GM21717 (cell line): Measurements from ENCODE around the gene KLHL29.

Source experiments
- ATAC-seq: cut with Tn5 transposase; IDR thresholded peaks from one replicate; pipeline ENCODE4 v1.9.1; 2021; ENCODE audit warnings: mild to moderate bottlenecking, moderate library complexity; ENCODE audit not compliant: unreplicated experiment

Gene KLHL29

DNA sequence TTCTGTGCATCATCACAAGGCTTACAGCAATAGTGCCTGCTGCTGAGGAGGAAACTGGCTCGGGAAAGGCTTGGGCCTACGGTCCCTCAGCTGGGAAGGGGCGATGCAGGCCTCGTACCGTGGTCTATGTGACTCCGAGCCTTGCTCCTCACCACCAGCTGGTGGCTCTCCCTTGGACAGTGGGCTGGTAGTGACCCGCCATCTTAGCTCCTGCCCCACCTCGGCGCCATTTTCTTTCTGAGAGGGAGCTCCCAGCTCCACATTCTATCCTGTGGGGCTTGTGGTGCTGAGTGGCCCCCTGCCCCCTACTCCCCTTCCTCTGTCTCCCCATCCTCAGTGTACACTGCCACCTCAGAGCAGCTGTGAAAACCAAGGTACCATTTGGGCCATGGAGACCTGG is 255.7 kb downstream of the KLHL29 start:
- ATAC-seq, result no peak

GRCh38 chr2:23642516-23642915 is 257.5 kb downstream of the KLHL29 start:
- ATAC-seq, result no peak

DNA sequence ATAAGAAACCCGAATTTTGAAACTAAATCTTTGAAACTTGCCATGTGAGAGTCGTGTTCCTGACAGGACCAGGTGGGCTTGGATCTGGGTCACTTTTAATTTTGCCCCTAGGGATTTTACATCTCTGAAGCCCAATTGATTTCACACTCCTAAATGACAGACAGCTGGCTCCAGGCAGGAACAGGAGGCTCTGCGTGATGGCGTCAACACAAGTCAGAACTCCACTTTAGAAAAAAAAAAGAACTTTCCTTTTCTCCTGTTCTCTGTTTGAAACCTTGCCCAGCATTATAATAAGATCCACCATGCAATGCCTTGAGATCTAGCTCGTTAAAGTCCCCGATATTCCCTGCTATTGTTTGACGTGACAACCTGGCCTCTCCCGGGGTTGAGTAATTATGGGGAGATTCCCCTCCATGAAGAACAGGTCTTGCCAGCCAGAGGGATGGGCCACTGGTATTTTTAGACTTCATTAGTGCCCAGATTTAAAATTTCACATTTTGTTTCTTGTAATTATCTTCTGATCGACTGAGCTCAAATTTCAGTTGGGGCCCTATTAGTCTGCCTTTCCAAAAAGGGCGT is 260.3 kb downstream of the KLHL29 start:
- ATAC-seq, result no peak

- no peak for ATAC-seq
Measured at GRCh38 chr2:23647563-23647962, 262.6 kb downstream of the KLHL29 start.

DNA sequence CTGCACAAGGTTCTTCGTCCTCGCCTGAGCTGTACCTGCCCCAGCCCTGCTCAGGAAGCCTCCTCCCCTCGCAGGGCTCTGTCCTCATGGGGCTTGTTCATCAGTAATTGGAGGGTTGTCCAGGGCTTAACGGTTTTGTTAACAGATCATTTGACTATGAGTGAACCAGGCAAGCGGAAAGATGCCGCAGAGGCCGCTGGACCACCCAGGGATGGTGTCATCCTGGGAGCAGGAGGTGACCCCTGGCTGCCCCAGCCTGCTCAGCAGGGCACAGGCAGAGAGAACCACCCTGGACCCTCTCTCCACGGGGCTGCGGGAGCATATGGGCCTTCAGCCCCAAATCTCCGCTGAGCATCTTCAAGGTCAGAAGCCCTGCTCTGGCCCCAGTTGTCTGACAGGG is 264.3 kb downstream of the KLHL29 start:
- ATAC-seq, result no peak

- ATAC-seq, result no peak
Measured at GRCh38 chr2:23649819-23650218, 264.8 kb downstream of the KLHL29 start.

- ATAC-seq, result no peak
Measured at GRCh38 chr2:23651187-23652080, 266.5 kb downstream of the KLHL29 start.

DNA sequence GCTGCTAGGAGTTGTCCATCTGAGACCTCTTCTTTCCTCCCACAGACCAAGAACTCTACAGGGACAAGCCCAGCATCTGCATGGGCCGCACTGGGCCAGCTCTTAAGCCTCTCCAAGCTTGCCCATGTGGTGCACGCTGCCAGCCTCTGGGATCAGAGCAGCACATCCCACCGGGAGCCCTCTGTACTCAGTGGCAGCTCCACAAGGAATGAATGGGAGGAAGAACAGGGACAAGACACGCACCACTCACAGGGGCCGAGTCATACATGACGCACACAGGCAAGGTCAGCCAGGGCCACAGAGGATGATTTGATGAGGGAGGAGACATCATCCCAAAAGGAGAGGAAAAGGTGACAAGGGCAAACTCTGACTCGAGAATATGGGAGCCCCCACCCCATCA is 268.3 kb downstream of the KLHL29 start:
- ATAC-seq, result no peak

DNA sequence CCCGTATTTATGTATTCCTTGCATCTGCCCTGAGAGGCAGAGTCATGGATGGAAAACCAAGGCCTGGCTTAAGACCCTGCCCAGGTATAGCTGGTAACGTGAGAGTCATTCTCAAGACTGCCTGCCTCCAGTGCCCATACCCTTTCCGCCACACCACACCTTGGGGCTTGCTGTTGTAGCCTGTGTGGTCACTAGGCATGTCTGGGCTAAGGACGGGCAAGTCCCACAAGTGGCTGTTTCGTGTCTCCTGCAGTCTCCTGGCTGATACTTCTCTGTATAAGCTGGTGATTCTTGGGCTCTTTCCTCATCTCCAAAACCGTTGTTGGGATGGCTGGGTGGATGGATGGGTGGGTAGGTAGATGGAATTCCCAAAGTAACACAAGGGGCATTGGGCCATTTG is 269.8 kb downstream of the KLHL29 start:
- ATAC-seq, result no peak

GRCh38 chr2:23655934-23656596 is 271.1 kb downstream of the KLHL29 start:
- ATAC-seq, result no peak

DNA sequence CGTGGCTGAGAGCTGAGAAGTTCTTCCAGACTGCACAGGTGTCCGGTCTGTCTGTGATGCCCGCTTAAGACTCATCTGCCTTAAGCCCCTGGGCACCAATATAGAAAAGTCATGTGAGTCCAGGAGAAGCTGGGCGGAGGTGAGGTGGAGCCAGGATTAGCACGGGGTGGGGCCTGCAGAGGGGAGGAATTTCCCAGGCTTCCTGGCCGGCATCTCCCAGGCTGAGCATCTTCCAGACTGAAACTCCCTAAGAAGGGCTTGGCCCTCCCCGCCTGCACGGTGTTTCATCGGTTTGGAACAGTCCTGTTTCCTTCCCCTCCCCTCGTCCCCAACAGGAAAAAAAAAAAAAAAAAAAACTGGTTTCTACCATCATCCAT is 271.6 kb downstream of the KLHL29 start:
- no peak for ATAC-seq

- ATAC-seq, result no peak
Measured at GRCh38 chr2:23657371-23657770, 272.4 kb downstream of the KLHL29 start.

DNA sequence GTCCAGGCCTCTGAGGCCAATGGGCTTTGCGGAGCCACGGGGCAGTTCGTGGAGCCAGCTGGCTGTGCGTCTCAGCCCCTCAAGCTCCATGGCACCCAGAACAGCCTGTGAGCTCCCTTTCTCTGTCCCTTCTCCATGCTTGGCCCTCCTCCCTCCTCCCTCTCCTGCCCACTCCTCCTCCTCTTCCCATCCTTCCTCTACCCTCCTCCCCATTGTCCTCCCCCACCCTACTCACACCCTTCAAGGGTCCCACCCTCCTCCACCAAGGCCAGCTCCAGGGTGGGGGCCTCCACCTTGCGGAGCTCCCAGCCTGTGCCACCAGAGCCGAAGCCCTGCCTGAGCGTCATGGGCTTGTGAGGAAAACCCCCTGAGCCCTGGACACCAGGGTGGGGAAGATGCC is 273.0 kb downstream of the KLHL29 start:
- ATAC-seq, result no peak

- no peak for ATAC-seq
Measured at GRCh38 chr2:23658466-23658942, 273.5 kb downstream of the KLHL29 start.

- no peak for ATAC-seq
Measured at GRCh38 chr2:23659328-23659727, 274.3 kb downstream of the KLHL29 start.

DNA sequence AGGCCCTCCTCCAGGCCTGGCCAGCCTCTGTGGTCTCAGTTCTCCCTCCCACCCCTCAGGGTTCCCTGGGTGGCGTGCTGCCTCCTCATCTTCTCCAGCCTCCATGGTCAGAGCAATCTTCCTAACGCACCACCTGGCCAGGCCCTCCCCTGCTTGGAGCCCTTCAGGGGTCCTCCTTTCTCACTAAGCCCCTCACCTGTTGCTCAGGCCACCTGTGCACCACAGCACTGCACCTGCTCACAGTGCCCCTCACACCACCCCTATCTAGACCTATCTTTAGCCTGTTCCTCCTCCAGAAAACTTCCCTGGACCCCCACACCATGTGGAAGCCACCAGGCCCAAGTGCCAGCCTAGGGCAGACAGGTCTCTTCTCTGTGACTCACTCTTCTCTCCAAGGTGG is 274.8 kb downstream of the KLHL29 start:
- no peak for ATAC-seq

DNA sequence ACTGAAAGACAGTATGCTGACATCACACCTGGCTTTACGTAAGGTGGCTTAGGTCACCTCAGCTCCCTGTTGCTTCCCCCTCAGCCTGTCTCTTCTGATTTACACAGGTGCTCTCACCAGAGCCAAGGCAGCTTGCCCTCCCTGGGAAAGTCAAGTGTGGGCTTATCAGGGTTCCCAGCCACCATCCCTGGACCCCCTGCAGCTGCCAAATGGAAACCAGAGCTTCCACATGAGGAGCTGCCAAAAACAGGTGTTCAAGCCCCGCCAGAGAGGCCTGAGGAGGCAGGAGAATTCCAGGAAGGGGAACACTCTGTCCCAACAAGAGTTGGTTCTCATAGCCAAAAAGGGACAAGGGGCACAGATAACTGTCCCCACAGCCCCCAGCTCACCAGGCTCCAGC is 275.3 kb downstream of the KLHL29 start:
- no peak for ATAC-seq

DNA sequence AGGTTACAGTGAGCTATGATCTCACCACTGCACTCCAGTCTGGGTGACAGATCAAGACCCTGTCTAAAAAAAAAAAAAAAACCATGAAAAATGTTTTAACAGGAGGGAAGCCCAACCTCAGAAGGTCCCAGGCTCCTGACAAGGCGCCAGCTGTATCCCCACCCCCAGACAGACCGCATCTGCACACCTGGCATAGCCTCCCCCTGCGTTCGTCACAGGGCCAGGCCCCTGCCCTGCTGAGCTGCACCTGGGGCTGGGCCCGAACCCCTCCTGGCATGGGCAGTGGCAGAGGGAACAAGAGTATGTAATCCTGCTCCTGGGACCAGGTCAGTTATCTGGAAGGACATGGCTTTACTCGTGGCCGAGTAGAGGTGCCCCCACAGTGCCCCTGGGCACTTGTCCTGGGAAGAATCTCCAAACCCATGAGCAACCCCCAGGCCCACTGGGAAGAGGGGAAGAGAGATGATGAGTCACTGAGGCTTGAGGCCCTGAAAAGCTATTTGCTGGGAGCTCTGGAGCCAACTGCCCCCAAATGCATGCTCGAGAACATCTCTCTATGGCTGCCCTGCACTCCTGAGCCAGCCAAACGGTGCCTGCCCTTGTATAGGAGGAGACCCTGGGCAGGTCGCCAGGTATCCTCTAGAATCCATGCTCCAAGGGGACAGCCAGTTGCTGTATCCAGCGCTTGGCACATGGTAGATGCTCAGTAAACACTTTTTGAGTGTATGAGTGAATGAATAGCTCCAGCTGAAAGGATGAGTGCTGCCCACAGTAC is 276.5 kb downstream of the KLHL29 start:
- ATAC-seq, result no peak

DNA sequence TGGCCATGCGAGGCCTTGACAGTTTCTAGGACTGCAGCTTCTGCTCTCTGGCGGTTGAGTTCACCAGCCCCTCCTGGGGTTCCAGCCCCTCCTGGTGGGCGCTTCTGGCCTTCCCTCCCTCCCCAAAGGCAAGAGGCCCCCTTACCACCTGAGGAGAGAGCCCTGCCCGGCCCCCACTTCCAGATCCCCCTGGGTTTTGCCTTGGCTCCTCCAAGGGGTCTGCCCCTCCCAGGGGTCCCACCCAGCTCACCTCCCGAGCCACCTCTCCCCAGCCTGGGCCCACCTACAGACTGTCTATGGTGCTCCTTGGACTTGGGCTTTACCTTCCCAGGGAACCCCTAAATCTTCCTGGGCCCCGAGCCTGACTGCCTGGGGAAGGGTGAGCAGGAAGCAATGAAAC is 277.5 kb downstream of the KLHL29 start:
- no peak for ATAC-seq

DNA sequence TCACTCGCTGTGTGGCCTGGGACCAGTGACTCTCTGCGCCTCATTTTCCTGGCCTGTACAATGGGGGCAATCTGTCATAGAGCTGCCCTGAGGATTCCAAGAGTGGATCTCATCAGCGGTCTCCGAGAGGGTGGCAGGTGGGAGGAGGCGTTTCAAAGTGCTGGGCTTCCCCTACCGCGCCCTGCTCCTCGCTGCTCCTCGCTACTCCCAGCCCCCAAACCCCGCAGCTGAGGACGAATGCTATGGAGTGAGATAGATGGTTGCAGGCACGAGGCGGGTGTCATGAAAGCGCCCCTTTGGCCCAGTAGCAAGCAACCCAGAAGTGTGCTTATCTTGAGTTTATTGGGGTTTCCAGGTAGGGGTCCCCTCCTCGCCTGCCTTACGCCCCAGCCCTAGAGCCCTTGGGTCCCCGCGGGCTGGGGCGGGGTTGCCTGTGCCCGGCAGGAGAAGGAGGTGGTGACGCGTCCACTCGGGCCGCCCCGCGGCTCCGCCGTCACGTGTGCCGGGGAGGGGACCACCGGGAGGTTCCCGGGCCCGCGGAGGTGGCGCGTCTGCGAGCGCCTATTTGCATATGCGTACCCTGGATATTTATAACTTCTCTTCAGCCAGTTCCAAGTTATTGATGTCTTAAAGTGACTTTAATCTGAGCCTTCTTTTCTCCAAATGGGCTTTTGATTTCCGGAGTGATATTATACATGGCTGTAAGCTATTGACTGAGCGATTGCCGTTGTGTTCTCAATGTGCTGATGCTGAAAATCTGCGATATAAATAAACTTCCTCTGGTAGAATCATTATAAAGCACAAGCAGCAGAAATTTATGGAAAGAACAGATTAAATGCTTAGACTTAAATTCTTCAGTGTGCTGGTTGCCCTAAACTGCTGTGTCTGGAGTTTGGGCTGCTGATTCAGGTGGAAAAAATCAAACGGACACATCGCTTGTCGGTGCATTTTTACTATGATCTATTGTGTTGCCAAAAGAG is 278.3 kb downstream of the KLHL29 start:
- no peak for ATAC-seq
